ENCODE data around the gene GNAQ. TPM values are rescaled to one million over a fixed set of nuclear protein-coding genes. Genes with fewer than 3 reads are reported as not detected.
A peak's percentile ranks its signal among the peaks of the same experiment; 100 is the strongest.

GNAQ gene
- total and polyA plus RNA-seq, 2 experiments from 2014 or later = 25.7 to 47.9 TPM

GRCh38 chr9:78038620-78039300 lies 7.1 kb upstream of the GNAQ start:
- Histone ChIP-seq H3K79me2 (no peaks in the 10 kb centered on the region), H2AFZ (no peak overlapping the region), H3K4me2 (no peak overlapping the region), H3K27me3 (no peaks in the 10 kb centered on the region), H3K4me1 (ENCODE audit: insufficient read depth) (peaks cover 12% of the 10 kb centered on the region), H3K9me2 (replicated peaks; ENCODE audit: insufficient read depth) (no peaks in the 10 kb centered on the region), H3K4me3 (no peak overlapping the region), H3K27ac (no peak overlapping the region), H3K36me3 (replicated peaks; ENCODE audit: insufficient read depth, low read depth) (no peaks in the 10 kb centered on the region), H3K9me3 (ENCODE audit: low read depth) (no peaks in the 10 kb centered on the region), H4K20me1 (ENCODE audit: insufficient read depth, poor library complexity, severe bottlenecking) (no peaks in the 10 kb centered on the region)
- 86% methylated on average over 4 of the region's 4 CpGs for WGBS (ENCODE audit: low lambda C conversion rate, missing lambda C conversion rate)
- peak; percentile 30 for DNase-seq (ENCODE audit: low spot score)
- TF ChIP-seq CTCF (IDR thresholded peaks at IDR 0.05; ENCODE audit: poor library complexity) (no peak), EZH2phosphoT487 (IDR thresholded peaks at IDR 0.05; ENCODE audit: low read depth, severe bottlenecking, unreplicated experiment) (no peak), EZH2 (IDR thresholded peaks at IDR 0.05; ENCODE audit: borderline replicate concordance) (no peak)

DNA sequence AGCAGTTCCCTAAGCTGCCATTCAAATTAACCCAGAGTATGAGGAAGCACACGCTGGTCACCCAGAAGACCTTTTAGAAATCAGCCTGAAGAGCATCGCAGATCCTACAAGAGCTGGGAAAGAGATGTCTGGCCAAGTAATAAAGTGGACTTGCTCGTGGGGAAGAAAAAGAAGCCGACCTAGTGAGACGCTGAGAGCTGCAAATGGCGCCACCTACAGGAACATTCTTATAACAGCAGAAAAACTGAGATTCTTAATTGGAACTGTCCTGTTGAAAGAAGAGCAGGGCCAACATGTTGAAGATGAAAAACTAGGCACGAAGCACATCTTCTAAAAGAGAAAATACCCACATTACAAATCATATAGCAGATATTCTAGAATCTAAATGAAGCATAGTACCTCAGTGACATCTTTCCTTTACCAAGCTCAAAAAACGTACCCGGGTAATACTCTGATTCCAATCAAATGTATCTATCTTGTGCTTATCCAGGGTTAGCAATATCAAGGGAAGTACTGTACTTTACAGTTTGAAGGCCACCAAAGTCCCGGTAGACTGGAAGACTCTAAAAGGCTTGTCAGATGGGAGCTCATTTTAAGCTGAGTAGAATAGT lies 3.9 kb upstream of the GNAQ start:
- Histone ChIP-seq H3K4me2 (peak overlapping the region; percentile 36), H3K36me3 (replicated peaks; ENCODE audit: insufficient read depth, low read depth) (no peaks in the 10 kb centered on the region), H3K9me2 (replicated peaks; ENCODE audit: insufficient read depth) (no peaks in the 10 kb centered on the region), H2AFZ (no peak overlapping the region), H4K20me1 (ENCODE audit: insufficient read depth, poor library complexity, severe bottlenecking) (no peaks in the 10 kb centered on the region), H3K27ac (peak overlapping the region; percentile 1), H3K9me3 (ENCODE audit: low read depth) (no peaks in the 10 kb centered on the region), H3K27me3 (no peaks in the 10 kb centered on the region), H3K4me3 (no peak overlapping the region), H3K4me1 (ENCODE audit: insufficient read depth) (peaks cover 21% of the 10 kb centered on the region), H3K79me2 (peaks cover 13% of the 10 kb centered on the region)
- whole genome bisulfite sequencing (ENCODE audit: low lambda C conversion rate, missing lambda C conversion rate) = 29% methylated on average over 10 of the region's 10 CpGs
- peak; percentile 87 for DNase-seq (ENCODE audit: low spot score)
- TF ChIP-seq EZH2phosphoT487 (IDR thresholded peaks at IDR 0.05; ENCODE audit: low read depth, severe bottlenecking, unreplicated experiment) (no peak), CTCF (IDR thresholded peaks at IDR 0.05; ENCODE audit: poor library complexity) (peak; percentile 89)

- 67% methylated on average over 2 of the region's 2 CpGs for WGBS (ENCODE audit: low lambda C conversion rate, missing lambda C conversion rate)
- H3K27ac ChIP-seq = peak overlapping the region; percentile 96
- no peak for DNase-seq (ENCODE audit: low spot score)
These were observed 2.3 kb upstream of the GNAQ start for GRCh38 chr9:78033870-78034269.

More at GRCh38 chr9:78033870-78034269, 2.3 kb upstream of the GNAQ start:
- TF ChIP-seq CTCF (IDR thresholded peaks at IDR 0.05; ENCODE audit: poor library complexity) (no peak), EZH2 (IDR thresholded peaks at IDR 0.05; ENCODE audit: borderline replicate concordance) (no peak), EZH2phosphoT487 (IDR thresholded peaks at IDR 0.05; ENCODE audit: low read depth, severe bottlenecking, unreplicated experiment) (no peak)
- no peaks in the 10 kb centered on the region for H3K9me2 ChIP-seq (replicated peaks; ENCODE audit: insufficient read depth)
- peaks cover 6% of the 10 kb centered on the region for H4K20me1 ChIP-seq (ENCODE audit: insufficient read depth, poor library complexity, severe bottlenecking)
- H3K4me3 ChIP-seq = no peak overlapping the region
- H3K4me1 ChIP-seq (ENCODE audit: insufficient read depth) = peaks cover 24% of the 10 kb centered on the region
- no peaks in the 10 kb centered on the region for H3K9me3 ChIP-seq (ENCODE audit: low read depth)
- H3K79me2 ChIP-seq = peaks cover 30% of the 10 kb centered on the region
- H3K36me3 ChIP-seq (replicated peaks; ENCODE audit: insufficient read depth, low read depth) = no peaks in the 10 kb centered on the region
- peak overlapping the region; percentile 77 for H3K4me2 ChIP-seq
- no peak overlapping the region for H2AFZ ChIP-seq
- H3K27me3 ChIP-seq = no peaks in the 10 kb centered on the region
